Activated naive CD8-positive, alpha-beta T cell treated with anti-CD3 and anti-CD28 coated beads, Interleukin-2, amount 50 U/mL, for 24 hours (primary cell): ENCODE data around the gene NLRP1.

Source experiments
- ATAC-seq: fragments of 150-1000 bp; cut with Tn5 transposase; one replicate; pipeline ENCODE4 v1.10.0; 2021
- DNase-seq: peaks from one replicate; pipeline ENCODE4 v3.0.0; 2021
- H3K27ac Mint-ChIP-seq: one replicate; pipeline ENCODE4 v1.8.0; 2021; ENCODE audit warnings: mild to moderate bottlenecking, mixed read lengths
- H3K27me3 Mint-ChIP-seq: one replicate; pipeline ENCODE4 v1.8.0; 2021; ENCODE audit warnings: mixed read lengths
- H3K36me3 Mint-ChIP-seq: one replicate; pipeline ENCODE4 v1.8.0; 2021; ENCODE audit warnings: low read depth, mixed read lengths
- H3K4me1 Mint-ChIP-seq: one replicate; pipeline ENCODE4 v1.8.0; 2021; ENCODE audit warnings: mixed read lengths
- H3K4me3 Mint-ChIP-seq: one replicate; pipeline ENCODE4 v1.8.0; 2021; ENCODE audit warnings: mild to moderate bottlenecking, moderate library complexity, mixed read lengths
- H3K9me3 Mint-ChIP-seq: one replicate; pipeline ENCODE4 v1.8.0; 2021; ENCODE audit warnings: mixed read lengths

Gene NLRP1

DNA sequence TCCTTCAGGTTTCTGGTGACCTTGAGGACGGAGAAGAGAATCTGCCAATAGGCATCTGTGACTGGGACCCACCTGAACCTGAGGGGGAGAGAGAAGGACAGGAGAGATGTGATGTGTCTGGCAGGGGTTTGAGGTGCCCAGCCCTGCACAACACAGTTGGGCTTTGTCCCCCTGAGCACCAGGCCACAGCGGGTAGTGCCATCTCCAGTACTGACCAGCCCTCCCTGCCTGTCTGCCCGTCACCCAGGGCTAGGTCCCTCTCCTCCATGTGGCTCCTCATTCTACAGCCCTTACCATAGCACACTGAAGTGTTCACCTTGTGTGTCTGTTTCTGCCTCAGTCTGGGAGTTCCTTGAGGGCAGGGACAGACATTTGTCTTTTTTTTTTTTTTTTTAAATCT lies 30.8 kb downstream of the NLRP1 start:
- Mint-ChIP-seq H3K36me3 (peaks cover 39% of the 10 kb centered on the region), H3K4me1 (peaks cover 3% of the 10 kb centered on the region), H3K27me3 (no peaks in the 10 kb centered on the region), H3K9me3 (no peaks in the 10 kb centered on the region), H3K27ac (no peak overlapping the region), H3K4me3 (no peak overlapping the region)
- no peak for DNase-seq
- ATAC-seq, result no peak

DNA sequence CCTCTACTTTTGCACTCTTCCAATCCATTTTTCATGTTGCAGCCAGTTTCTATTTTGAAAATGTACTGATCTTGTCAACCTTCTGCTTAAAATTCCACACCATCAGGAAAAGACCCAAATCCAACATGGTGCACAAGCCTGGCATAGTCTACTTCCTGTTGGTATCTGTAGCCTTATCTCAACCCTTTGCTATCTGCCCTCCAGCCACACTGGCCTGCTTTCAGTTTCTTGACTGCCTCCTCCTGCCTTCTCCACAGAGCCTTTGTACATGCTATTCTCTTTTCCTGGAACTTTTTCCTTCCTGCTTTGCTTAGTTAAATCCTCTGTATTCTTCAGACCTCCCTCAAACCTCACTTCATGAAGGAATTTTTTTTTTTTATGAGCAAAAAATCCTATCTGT lies 31.5 kb downstream of the NLRP1 start:
- no peaks in the 10 kb centered on the region for H3K9me3 Mint-ChIP-seq
- H3K4me3 Mint-ChIP-seq, result no peak overlapping the region
- ATAC-seq (no peak), DNase-seq (no peak)
- no peak overlapping the region for H3K27ac Mint-ChIP-seq
- peaks cover 43% of the 10 kb centered on the region for H3K36me3 Mint-ChIP-seq
- H3K27me3 Mint-ChIP-seq, result no peaks in the 10 kb centered on the region
- peaks cover 3% of the 10 kb centered on the region for H3K4me1 Mint-ChIP-seq

DNA sequence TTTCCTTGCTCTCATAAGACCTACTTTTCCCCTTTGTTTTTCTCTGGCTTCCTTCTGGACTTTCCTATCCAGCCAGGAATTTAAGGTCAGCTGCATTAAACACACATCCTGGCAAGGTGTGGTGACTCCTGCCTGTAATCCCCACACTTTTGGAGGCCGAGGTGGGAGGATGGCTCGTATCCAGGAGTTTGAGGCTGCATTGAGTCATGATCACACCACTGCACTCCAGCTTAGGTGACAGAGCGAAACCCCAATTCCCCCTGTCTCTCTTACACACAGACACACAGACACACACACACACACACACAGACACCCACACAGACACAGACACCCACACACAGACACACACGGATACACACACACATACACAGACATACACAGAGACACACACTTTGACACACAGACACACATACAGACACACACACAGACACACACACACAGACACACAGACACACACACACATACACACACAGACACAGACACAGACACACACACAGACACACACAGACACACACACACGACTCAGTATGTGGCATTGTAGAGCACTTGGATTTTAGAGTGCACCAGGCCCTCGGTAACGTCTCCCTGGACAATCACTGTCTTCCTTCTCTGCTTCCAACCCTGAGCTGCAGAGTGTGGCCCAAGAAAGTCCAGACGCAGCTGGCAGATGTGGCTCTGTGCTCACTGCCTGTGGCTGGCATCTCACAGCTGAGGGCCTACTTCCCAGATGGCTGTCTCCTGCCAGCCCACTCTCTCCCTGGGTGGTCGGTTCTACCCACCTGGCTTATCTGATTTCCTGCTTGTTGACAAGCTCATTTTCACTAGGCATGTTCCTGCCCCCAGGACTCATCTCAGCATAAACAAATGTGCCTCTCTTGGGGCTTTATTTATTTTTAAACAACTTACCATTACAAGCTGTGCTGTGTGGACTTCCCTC lies 39.0 kb downstream of the NLRP1 start:
- no peaks in the 10 kb centered on the region for H3K9me3 Mint-ChIP-seq
- peak overlapping the region; percentile 9 for H3K27ac Mint-ChIP-seq
- no peaks in the 10 kb centered on the region for H3K27me3 Mint-ChIP-seq
- peaks cover 25% of the 10 kb centered on the region for H3K36me3 Mint-ChIP-seq
- H3K4me1 Mint-ChIP-seq, result peaks cover 5% of the 10 kb centered on the region
- H3K4me3 Mint-ChIP-seq, result no peak overlapping the region
- no peak for DNase-seq
- no peak for ATAC-seq

DNA sequence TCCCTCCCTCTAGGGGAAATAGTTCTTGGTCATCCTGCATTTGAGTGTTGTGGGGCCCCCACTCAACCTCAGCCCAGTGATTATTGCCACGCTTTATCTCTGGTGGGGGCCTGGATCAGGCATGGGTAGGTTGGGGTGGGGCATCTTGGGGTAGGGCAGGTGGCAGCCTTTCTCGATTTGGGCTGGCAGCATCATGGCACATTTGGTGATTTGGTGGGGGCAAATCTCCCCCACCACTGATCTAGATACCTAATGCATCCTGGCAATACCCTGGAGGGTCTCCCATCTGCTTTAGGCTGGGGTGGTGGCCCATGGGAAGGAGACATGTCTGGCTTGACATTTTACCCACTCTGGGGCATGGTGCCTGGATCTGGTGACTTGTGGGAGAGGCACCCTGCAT lies 40.2 kb downstream of the NLRP1 start:
- H3K27me3 Mint-ChIP-seq, result no peaks in the 10 kb centered on the region
- peaks cover 25% of the 10 kb centered on the region for H3K36me3 Mint-ChIP-seq
- no peak for DNase-seq
- H3K4me1 Mint-ChIP-seq, result peaks cover 5% of the 10 kb centered on the region
- H3K27ac Mint-ChIP-seq, result no peak overlapping the region
- ATAC-seq, result no peak
- no peaks in the 10 kb centered on the region for H3K9me3 Mint-ChIP-seq
- H3K4me3 Mint-ChIP-seq, result no peak overlapping the region

DNA sequence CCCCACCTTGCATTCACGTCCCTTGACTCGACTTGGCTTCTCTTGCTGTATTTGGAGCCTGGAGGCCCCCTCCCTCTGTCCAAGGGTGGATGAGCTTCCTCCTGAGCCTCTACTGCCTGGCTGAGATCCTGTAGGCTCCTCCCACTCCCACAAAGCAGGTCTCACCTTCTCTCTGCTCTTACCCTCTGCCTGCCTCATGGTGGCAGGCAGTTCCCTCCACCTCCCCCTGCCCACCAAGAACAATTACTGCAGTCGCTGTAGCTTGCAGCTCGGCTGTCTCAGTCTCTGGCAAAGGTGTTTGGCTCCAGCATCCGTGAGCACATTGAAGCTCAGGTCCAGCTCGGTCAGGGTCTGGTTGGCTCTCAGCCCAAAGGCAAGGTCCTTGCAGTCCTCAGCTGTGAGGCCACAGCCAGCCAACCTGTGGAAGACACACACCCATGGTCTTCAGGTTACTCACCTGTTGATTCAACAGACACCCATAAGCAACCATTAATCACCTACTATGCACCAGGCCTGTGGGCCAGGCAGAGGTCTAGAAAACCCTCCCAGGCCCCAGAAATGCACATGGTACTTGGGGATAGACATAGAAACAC lies 42.6 kb downstream of the NLRP1 start:
- Mint-ChIP-seq H3K36me3 (peaks cover 17% of the 10 kb centered on the region), H3K9me3 (no peaks in the 10 kb centered on the region), H3K4me1 (peaks cover 5% of the 10 kb centered on the region), H3K27ac (peak overlapping the region; percentile 28), H3K27me3 (no peaks in the 10 kb centered on the region), H3K4me3 (no peak overlapping the region)
- ATAC-seq, result no peak
- DNase-seq, result no peak

DNA sequence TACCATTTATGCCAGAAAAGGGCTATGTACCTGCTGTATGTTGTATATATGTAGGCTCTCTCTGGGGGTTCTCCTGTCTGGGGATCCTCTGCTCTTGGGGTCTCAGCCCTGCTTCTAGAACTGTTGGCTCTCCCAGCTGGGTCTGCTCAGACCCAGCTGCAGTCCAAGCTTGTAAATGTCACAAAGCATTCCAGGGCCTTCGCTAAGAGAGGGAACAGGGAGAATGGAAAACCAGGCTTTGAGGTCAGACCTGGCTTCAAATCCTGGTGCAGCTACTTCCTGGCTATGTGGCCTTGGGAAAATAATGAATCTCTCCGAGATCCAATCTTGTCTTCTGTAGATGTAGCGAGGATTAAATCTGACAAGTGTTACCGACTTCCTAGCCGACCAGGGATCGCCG lies 44.0 kb downstream of the NLRP1 start:
- Mint-ChIP-seq H3K27me3 (no peaks in the 10 kb centered on the region), H3K36me3 (peaks cover 17% of the 10 kb centered on the region), H3K4me1 (peaks cover 5% of the 10 kb centered on the region), H3K4me3 (no peak overlapping the region), H3K27ac (no peak overlapping the region), H3K9me3 (no peaks in the 10 kb centered on the region)
- no peak for DNase-seq
- no peak for ATAC-seq

DNA sequence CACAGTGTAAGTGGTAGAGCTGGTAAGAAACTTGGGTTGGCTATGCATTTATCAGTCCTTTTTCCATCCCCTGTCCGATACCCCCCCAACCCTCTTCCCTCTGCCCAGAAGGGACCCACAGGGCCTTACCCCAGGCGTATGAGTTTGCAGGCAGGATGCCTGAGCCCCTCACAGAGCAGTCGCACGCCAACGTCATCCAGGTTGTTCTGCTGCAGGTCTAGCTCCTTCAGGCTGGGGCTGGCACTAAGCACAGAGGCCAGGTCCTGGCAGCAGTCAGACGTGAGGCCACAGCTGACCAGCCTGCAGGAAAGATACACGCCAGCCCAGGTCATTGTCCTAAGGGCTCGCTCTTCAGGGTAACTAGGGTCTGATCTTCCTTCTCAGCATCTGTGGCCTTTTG lies 45.0 kb downstream of the NLRP1 start:
- no peaks in the 10 kb centered on the region for H3K9me3 Mint-ChIP-seq
- H3K27me3 Mint-ChIP-seq, result no peaks in the 10 kb centered on the region
- ATAC-seq (no peak), DNase-seq (no peak)
- H3K27ac Mint-ChIP-seq, result no peak overlapping the region
- H3K4me3 Mint-ChIP-seq, result no peak overlapping the region
- peaks cover 5% of the 10 kb centered on the region for H3K4me1 Mint-ChIP-seq
- peaks cover 15% of the 10 kb centered on the region for H3K36me3 Mint-ChIP-seq

DNA sequence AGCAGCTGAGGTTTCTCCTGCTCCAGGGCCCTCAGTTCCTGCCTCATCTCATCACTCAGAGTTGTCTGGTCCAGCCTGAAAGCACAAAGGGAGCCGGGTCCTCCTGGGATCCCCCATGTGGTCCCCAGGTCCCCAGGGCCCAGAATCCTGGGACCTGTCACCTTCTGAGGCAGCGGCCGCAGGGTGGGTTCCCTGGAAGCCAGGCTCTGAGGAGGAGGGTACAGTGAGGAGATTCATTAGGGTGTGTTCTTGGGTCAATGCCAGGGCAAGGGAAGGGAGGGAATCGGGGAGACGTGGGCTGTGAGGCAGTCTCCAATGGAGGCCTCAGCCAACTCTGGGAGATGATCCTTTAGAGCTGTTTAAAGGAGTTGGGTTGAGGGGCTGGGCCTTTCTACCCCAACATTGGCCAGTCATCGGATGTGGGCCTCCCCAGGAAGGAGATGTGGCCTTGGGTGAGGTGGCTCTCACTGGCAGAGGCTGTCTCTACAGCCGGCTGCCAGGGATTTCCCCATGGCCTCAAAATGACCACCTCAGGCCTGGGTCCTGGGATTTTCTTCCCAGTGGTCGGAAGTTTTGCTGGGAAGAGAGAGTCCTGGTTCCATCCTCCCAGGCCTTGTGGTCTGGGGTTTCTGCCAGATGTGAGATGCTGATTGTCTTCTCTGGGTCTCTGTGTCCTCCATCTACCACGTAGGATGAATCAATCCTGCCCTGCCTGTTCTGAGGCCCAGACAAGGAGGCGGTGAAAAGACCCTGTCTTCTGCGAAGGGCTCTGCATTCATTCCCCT lies 47.3 kb downstream of the NLRP1 start:
- H3K27ac Mint-ChIP-seq, result no peak overlapping the region
- H3K4me1 Mint-ChIP-seq, result no peaks in the 10 kb centered on the region
- no peaks in the 10 kb centered on the region for H3K9me3 Mint-ChIP-seq
- H3K27me3 Mint-ChIP-seq, result no peaks in the 10 kb centered on the region
- H3K36me3 Mint-ChIP-seq, result peaks cover 23% of the 10 kb centered on the region
- DNase-seq (no peak), ATAC-seq (peak; percentile 15)
- no peak overlapping the region for H3K4me3 Mint-ChIP-seq

DNA sequence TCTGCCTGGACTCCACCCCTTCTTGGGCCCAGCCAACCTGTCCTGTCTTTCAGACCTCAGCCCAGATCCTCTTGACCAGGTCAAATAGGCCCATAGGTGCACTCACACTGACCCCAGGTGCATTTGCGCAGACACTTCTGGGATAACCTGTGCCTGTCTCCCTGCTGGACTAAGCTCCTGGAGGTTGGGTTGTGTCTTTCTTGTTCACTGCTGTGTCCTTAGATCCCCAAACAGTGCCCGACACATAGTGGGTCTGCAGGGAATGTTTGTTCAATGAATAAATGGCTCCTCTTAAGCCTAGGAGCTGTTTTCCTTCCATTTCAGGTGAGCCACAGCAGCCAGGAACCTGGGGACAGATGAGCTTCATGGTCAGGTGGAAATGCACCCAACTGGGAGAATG lies 48.9 kb downstream of the NLRP1 start:
- no peak overlapping the region for H3K27ac Mint-ChIP-seq
- H3K4me1 Mint-ChIP-seq, result no peaks in the 10 kb centered on the region
- H3K9me3 Mint-ChIP-seq, result no peaks in the 10 kb centered on the region
- ATAC-seq (no peak), DNase-seq (no peak)
- no peak overlapping the region for H3K4me3 Mint-ChIP-seq
- H3K36me3 Mint-ChIP-seq, result peaks cover 27% of the 10 kb centered on the region
- H3K27me3 Mint-ChIP-seq, result no peaks in the 10 kb centered on the region

DNA sequence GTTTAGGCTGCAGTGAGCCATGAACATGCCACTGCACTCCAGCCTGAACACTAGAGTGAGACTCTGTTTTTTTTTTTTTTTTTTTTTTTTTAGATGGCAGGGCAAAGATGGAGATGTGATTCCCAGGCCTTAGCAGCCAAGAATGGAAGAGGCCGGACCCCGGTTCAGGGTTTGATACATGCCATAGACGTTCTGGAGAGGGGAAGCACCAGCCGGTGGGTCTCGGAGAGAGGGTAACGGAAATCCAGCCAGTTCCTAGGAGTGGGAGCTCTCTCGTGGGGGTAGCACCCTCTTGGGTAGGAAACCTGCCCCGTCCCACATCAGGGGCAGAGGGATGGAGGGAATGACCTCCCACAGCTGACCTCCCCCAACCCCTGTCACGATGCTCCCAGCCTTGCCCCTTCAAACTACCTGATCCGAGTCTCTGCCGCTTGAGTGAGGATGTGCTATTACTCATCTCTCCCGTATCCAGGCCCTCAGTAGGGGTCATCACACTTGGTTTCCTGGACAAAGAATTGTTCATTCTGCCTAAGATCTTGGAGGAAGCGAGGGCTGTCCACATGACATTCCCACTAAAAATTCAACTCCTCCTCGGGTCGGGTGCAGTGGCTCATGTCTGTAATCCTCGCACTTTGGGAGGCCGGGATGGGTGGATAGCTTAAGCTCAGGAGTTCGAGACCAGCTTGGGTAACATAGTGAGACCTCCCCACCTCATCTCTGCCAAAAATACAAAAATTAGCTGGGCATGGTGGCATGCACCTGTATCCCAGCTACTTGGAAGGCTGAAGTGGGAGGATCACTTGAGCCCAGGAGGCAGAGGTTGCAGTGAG lies 50.6 kb downstream of the NLRP1 start:
- no peak for ATAC-seq
- Mint-ChIP-seq H3K27me3 (no peaks in the 10 kb centered on the region), H3K36me3 (peaks cover 27% of the 10 kb centered on the region), H3K9me3 (no peaks in the 10 kb centered on the region), H3K4me3 (no peak overlapping the region), H3K4me1 (no peaks in the 10 kb centered on the region), H3K27ac (peak overlapping the region; percentile 35)
- no peak for DNase-seq

DNA sequence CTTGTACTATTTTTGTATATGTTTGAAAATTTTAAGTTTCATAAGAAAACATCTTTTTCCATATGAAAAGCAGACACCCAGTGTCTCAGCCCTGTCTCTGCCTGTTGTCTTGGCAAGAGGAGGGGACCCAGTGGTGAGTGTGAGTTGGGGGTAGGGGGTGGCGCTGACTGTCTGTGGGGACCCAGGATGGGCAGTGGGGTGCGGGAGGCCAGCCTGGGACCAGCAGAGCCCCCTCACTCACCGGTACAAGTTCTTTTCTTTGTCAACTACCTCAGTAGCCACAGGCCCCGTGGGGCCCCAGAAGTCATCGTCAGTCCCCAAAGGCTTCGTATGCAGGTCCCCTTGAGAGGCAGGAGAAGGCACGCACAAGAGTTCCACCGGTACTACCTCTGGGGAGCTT lies 51.7 kb downstream of the NLRP1 start:
- Mint-ChIP-seq H3K4me1 (peaks cover under 1% of the 10 kb centered on the region), H3K9me3 (no peaks in the 10 kb centered on the region), H3K4me3 (no peak overlapping the region), H3K27me3 (no peaks in the 10 kb centered on the region), H3K36me3 (peaks cover 22% of the 10 kb centered on the region), H3K27ac (no peak overlapping the region)
- DNase-seq (no peak), ATAC-seq (no peak)

DNA sequence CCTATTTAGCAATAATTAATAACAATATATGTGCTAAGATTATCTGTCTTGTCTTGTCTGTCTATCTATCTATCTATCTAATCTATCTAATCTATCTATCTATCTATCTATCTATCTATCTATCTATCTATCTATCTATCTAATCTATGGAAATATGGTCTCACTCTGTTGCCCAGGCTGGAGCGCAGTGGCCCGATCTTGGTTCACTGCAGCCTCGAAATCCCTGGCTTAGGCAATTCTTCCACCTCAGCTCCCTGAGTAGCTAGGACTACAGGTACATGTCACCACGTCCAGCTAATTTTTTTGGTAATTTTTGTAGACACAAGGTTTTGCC lies 53.3 kb downstream of the NLRP1 start:
- no peaks in the 10 kb centered on the region for H3K9me3 Mint-ChIP-seq
- no peak overlapping the region for H3K4me3 Mint-ChIP-seq
- peaks cover 20% of the 10 kb centered on the region for H3K36me3 Mint-ChIP-seq
- ATAC-seq (no peak), DNase-seq (no peak)
- H3K4me1 Mint-ChIP-seq, result peaks cover 16% of the 10 kb centered on the region
- no peaks in the 10 kb centered on the region for H3K27me3 Mint-ChIP-seq
- no peak overlapping the region for H3K27ac Mint-ChIP-seq

DNA sequence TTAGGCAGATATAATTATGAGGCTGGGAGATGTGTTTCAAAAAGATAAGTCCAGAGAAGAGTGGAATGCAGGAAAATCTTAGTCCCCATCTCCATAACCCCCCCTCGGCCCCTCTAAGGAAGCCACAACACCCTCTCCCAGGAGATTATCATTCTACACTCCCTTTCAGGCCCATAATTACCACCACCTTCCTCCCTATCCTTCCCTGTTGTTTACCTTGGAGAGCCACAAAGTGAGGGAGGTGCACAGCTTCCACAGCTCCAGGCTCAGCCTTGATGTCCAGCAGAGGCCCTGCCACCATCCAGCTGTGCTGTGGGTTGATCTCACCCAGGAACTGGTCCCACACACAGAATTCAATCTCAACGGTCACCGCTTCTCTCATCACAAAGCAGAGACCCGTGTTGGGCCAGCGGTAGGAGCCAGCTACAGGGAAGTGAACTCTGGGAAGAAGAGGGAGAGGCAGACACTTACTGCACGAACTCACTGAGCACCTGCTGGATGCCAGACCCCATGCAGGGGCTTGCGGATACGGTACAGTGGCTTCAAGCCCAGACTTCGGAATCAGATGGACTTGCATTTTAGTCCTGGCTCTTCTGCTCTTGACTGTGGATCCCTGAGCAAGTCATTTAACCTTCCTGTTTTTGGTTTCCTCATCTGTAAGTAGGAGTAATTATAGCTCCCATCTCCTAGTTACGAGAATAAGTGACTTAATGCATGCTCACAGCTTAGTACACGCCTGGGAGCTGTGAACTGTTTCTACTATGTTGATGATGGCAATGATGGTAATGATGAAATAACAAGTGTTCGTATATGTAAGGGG lies 53.8 kb downstream of the NLRP1 start:
- Mint-ChIP-seq H3K4me1 (peaks cover 19% of the 10 kb centered on the region), H3K9me3 (no peaks in the 10 kb centered on the region), H3K27ac (no peak overlapping the region), H3K27me3 (no peaks in the 10 kb centered on the region), H3K36me3 (peaks cover 20% of the 10 kb centered on the region), H3K4me3 (no peak overlapping the region)
- ATAC-seq (no peak), DNase-seq (no peak)
